Psoas muscle (tissue), 8 donors: Measurements from ENCODE around the gene ATG2B. TPM values are rescaled to one million over a fixed set of nuclear protein-coding genes. Genes with fewer than 3 reads are reported as not detected.

Experiments used
- ATAC-seq, 4 donors: fragments of 200-7000 bp; cut with Tn5 transposase; one replicate each; pipeline ENCODE4 v1.9.1; 2020; ENCODE audit warnings: moderate library complexity in 3 of 4, mild to moderate bottlenecking in 2 of 4
- DNase-seq, 2 donors: peaks; one replicate each; pipeline ENCODE4 v3.0.0-alpha.2; 2020
- H3K27ac ChIP-seq: fragments of 200-600 bp; one replicate; pipeline ENCODE4 v1.8.0; 2022
- H3K27me3 ChIP-seq, 3 donors: fragments of 200-600 bp in 1 of 3; one replicate each; pipeline versions ENCODE4 v1.6.1 to v1.8.0; 2013 to 2022; ENCODE audit warnings: low read length in 2 of 3, mild to moderate bottlenecking in 2 of 3, moderate library complexity in 1 of 3; ENCODE audit not compliant: insufficient read depth in 3 of 3
- H3K36me3 ChIP-seq, 2 donors: fragments of 200-600 bp in 1 of 2; one replicate each; pipeline versions ENCODE4 v1.6.1 to v1.8.0; 2013 to 2022; ENCODE audit warnings: low read depth in 1 of 2, mild to moderate bottlenecking in 1 of 2, moderate library complexity in 1 of 2; ENCODE audit not compliant: insufficient read depth in 1 of 2
- H3K4me1 ChIP-seq: fragments of 200-600 bp; one replicate; pipeline ENCODE4 v1.8.0; 2022
- H3K4me3 ChIP-seq: fragments of 200-600 bp; one replicate; pipeline ENCODE4 v1.8.0; 2022; ENCODE audit warnings: mild to moderate bottlenecking
- H3K9me3 ChIP-seq: fragments of 200-600 bp; one replicate; pipeline ENCODE4 v1.8.0; 2022
- CTCF ChIP-seq: fragments of 200-600 bp; IDR thresholded peaks from one replicate; pipeline ENCODE4 v1.8.0; 2022; ENCODE audit warnings: antibody characterized with exemption
- WGBS, 3 donors: extraction: QIAGEN DNeasy Blood & Tissue Kit; methylation state at CpG; one replicate each; pipeline versions ENCODE4 v1.1.6 to v1.1.7; 2013; 5-methylcytosine and 5-hydroxymethylcytosine counted together
- intact Hi-C, 2 donors: fragments of 100-400 bp; cut with DNase I; formaldehyde crosslinking; loops; one replicate each; pipeline versions ENCODE4 v1.11.0 to v1.14.2; 2022
- polyA plus RNA-seq, 3 donors: library from polyadenylated mRNA; stranded (reverse); fragments of 200-250 nt; gene quantifications; one replicate each; pipeline ENCODE4 v1.2.3, GENCODE V29; 2013
- total RNA-seq, 4 donors: library from RNA; stranded (reverse); fragmentation: NEBNext Ultra II Directional in 2 of 4; extraction: Animal tissue kit (Norgen Biotek cat#: 25700) in 2 of 4; gene quantifications; one replicate each; pipeline versions ENCODE4 v1.2.1 to v1.2.4, GENCODE V29; 2021 to 2023
- donor health status: healthy with polysubstance abuse.
- donor health status: DM: no; HTN: no; CAD: no; lungs with moderate emphysema.
- donor health status: Bipolar disorder and iron deficiency.
- donor health status: healthy.
- donor health status: DM: yes; HTN: yes; CAD: no.
- donor health status: DM: no; HTN: no; CAD: no.
- donor health status: DM: no; HTN: no; CAD: no.
- donor health status: DM: yes; HTN: yes; CAD: no.

Gene ATG2B
- total and polyA plus RNA-seq, 7 donors: 2.7 to 21.5 (median 12.6) TPM

- no peak for TF ChIP-seq CTCF
- H3K4me1 ChIP-seq: no peaks in the 10 kb centered on the region
- 74 to 77% (median 74%) methylated on average over 9 of the region's 9 CpGs for WGBS, 3 donors
- no peaks in the 10 kb centered on the region for H3K36me3 ChIP-seq
- intact Hi-C loops: no loop called here
- H3K27me3 ChIP-seq: no peaks in the 10 kb centered on the region
- DNase-seq (no peak), ATAC-seq (no peak)
- no peak overlapping the region for H3K4me3 ChIP-seq
- no peaks in the 10 kb centered on the region for H3K9me3 ChIP-seq
- no peak overlapping the region for H3K27ac ChIP-seq
Observed at GRCh38 chr14:96399405-96399804, 36.3 kb upstream of the ATG2B start.

DNA sequence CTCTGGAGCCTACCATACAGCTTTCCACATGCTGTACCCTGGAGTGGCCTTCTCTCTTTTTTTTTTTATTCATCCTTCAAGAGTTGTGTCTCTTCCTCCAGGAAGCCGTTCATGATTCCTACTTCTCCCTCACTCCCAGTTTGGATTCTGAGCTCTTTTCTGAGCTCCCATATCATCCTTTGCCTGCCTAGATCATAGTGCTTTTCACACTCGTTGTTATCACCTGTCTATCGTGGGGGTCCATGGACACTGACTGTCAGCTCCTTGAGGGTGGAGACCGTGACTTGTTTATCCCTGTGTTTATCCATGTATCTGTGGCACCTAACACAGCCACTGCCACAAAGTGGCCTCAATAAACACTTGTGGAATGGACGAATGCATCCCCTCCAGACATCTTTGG is 35.8 kb upstream of the ATG2B start:
- ATAC-seq (no peak), DNase-seq (no peak)
- Histone ChIP-seq H3K27ac (no peak overlapping the region), H3K27me3 (no peaks in the 10 kb centered on the region), H3K4me3 (no peak overlapping the region), H3K9me3 (no peaks in the 10 kb centered on the region), H3K4me1 (no peaks in the 10 kb centered on the region), H3K36me3 (no peaks in the 10 kb centered on the region)
- 74 to 90% (median 84%) methylated on average over 5 of the region's 5 CpGs for WGBS, 3 donors
- intact Hi-C loops: no loop called here
- no peak for TF ChIP-seq CTCF

DNA sequence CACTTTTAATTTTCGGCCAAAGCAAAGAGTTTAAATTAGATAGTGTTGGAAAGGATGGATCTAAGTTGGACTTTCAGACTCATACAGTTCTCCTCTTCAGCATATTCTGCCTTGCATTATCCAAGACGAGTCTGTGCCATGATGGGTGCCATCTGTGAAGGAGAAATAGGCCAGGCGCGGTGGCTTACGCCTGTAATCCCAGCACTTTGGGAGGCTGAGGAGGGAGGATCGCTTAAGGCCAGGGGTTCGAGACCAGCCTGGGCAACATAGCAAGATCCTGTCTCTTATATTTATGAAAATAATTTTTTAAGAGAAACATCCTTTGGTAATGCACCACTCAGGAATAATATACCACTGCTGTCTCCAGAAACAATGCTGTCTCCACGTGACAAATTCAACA is 35.3 kb upstream of the ATG2B start:
- ATAC-seq (no peak), DNase-seq (no peak)
- intact Hi-C loops: no loop called here
- no peak for TF ChIP-seq CTCF
- no peak overlapping the region for H3K4me3 ChIP-seq
- no peaks in the 10 kb centered on the region for H3K9me3 ChIP-seq
- WGBS, 3 donors: 90 to 92% (median 91%) methylated on average over 8 of the region's 8 CpGs
- no peaks in the 10 kb centered on the region for H3K4me1 ChIP-seq
- H3K27me3 ChIP-seq: no peaks in the 10 kb centered on the region
- H3K36me3 ChIP-seq: no peaks in the 10 kb centered on the region
- H3K27ac ChIP-seq: no peak overlapping the region

DNA sequence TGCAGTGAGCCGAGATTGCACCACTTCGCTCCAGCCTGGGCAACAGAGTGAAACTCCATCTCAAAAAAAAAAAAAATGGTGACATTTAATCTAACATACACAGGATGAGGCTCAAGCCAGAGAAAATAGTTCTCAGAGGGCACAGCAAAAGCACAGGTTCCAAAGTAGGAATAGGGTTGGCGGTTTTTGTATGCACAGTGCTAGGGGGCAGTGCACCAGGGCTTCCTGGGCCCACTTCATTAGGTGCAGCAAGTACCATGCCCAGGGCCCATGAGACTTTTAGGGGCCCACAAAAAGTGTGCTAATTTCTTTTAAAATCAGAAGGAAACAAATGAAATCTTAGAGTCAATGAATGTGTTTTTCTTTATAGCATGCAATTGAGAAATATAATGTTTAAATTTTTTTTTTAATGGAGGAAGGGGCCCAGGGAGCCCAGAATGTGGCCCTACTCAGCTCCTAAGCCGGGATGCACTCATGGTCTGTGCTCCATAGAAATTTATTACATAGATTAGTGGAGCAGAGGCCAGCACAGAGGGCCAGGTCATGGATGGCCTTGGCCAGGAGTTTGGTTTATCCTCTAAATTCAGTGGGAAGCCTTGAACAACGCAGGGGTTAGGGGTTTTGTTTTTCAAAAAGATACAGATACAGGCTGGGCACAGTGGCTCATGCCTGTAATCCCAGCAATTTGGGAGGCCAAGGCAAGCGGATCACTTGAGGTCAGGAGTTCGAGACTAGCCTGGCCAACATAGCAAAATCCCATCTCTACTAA is 31.1 kb upstream of the ATG2B start:
- H3K9me3 ChIP-seq: no peaks in the 10 kb centered on the region
- peaks cover 7% of the 10 kb centered on the region for H3K4me1 ChIP-seq
- 83 to 86% (median 84%) methylated on average over 7 of the region's 7 CpGs for WGBS, 3 donors
- no peaks in the 10 kb centered on the region for H3K36me3 ChIP-seq
- H3K4me3 ChIP-seq: no peak overlapping the region
- no peaks in the 10 kb centered on the region for H3K27me3 ChIP-seq
- no peak for ATAC-seq
- no peak for TF ChIP-seq CTCF
- intact Hi-C loops: no loop called here
- DNase-seq: no peak
- H3K27ac ChIP-seq: no peak overlapping the region
